GM13977 (cell line): ENCODE data around the gene TP53TG3E.
"Not testable (repeated sequence)": the region's sequence is repeated elsewhere in the genome, so short reads cannot be mapped to it uniquely, and the experiment has no call there.

ENCODE experiments used
- DNase-seq: peaks from one replicate; pipeline ENCODE4 v3.0.0; 2012; ENCODE audit warnings: low spot score
- in situ Hi-C: fragments of 300-500 bp; cut with MboI; formaldehyde crosslinking; loops from one replicate; pipeline ENCODE4 v1.12.0; 2022; ENCODE audit warnings: low sequenced_read_pairs, low pct_unique_long_range_greater_than_20kb, mixed read lengths, inconsistent platforms; ENCODE audit not compliant: unreplicated experiment

Gene TP53TG3E

DNA sequence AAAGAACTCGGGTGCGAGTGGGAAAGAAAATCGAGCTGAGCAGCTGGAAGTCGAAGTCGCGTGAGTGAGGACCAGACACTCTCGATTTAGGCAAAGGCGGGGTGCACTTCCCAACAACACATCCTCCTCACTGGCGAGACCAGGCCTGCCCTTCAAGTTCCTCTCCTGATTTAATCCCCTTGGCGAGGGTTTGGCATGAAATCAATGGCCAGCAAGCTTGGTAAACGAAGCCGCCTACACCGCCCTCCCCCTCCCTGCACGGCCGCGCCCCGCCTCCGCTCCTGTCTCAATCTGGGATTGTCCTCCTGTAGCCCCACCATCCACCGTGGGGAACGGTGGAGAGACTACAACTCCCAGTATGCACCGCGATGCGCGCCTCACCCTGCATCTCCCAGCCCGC is at the start of gene TP53TG3E:
TSS of gene TP53TG3E (plus strand) at position 301 of the 400 bp plus-strand sequence. CDS start at position 369, 68 bp downstream.
- DNase-seq, in situ Hi-C loops: not testable (repeated sequence)

DNA sequence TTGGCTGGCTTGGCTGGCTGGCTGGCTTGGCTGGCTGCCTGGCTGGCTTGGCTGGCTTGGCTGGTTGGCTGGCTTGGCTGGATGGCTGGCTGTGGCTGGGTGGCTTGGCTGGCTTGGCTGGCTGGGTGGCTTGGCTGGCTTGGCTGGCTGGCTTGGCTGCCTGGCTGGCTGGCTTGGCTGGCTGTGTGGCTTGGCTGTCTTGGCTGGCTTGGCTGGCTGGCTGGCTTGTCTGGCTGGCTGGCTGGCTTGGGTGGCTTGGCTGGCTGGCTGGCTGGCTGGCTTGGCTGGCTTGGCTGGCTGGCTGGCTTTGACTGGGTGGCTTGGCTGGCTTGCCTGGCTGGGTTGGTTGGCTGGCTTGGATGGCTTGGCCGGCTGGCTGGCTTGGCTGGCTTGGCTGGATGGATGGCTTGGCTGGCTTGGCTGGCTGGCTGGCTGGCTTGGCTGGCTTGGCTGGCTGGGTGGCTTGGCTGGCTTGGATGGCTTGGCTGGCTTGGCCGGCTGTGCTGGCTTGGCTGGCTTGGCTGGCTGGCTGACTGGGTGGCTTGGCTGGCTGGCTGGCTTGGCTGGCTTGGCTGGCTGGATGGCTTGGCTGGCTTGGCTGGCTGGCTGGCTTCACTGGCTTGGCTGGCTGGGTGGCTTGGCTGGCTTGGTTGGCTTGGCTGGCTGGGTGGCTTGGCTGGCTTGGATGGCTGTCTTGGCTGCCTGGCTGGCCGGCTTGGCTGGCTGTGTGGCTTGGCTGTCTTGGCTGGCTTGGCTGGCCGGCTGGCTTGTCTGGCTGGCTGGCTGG is 32.3 kb downstream of the TP53TG3E start:
- in situ Hi-C loops: not testable (repeated sequence)

GRCh38 chr16:33337627-33338542 is 33.8 kb downstream of the TP53TG3E start:
- DNase-seq, in situ Hi-C loops: not testable (repeated sequence)

More for the DNA sequence above, 32.3 kb downstream of the TP53TG3E start:
- not testable (repeated sequence) for DNase-seq

GRCh38 chr16:33338543-33338951 is 34.4 kb downstream of the TP53TG3E start:
- DNase-seq, in situ Hi-C loops: not testable (repeated sequence)

DNA sequence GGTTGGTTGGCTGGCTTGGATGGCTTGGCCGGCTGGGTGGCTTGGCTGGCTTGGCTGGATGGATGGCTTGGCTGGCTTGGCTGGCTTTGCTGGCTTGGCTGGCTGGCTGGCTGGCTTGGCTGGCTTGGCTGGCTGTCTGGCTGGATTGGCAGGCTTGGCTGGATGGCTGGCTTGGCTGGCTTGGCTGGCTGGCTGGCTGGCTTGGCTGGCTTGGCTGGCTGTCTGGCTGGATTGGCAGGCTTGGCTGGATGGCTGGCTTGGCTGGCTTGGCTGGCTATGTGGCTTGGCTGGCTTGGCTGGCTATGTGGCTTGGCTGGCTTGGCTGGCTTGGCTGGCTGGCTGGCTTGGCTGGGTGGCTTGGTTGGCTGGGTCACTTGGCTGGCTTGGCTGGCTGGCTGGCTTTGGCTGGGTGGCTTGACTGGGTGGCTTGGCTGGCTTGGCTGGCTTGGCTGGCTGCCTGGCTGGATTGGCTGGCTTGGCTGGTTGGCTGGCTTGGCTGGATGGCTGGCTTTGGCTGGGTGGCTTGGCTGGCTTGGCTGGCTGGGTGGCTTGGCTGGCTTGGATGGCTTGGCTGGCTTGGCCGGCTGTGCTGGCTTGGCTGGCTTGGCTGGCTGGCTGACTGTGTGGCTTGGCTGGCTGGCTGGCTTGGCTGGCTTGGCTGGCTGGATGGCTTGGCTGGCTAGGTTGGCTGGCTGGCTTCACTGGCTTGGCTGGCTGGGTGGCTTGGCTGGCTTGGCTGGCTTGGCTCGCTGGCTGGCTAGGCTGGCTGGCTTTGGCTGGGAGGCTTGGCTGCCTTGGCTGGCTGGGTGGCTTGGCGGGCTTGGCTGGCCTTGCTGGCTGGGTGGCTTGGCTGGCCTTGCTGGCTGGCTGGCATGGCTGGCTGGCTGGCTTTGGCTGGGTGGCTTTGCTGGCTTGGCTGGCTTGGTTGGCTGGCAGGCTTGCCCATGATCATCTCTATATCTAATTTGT is 35.3 kb downstream of the TP53TG3E start:
- DNase-seq, in situ Hi-C loops: not testable (repeated sequence)
